DMS79 (cell line): ENCODE data around the gene SEPTIN10.

Source experiments
- DNase-seq: peaks from one replicate; lab custom pipeline; 2025; lab: John Stamatoyannopoulos, UW

Gene SEPTIN10

DNA sequence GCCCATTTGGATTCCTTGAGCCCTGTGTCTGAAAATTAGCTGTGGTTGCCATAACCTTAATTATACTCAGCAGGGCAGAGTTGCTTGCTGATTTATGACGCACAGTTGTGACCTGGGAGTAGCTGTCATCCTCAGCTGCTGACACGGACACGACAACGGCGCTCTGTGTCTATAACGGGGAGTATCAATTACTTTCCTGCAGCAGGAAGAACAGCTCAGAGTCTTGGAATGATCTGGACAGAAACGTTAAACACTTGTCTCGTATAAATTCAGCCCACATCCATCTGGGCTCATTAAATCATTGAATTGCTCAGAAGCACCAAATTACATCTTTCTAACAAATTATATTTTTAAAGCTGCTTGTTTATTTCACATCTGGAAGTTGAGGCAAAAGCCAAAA is 116.3 kb downstream of the SEPTIN10 start:
- DNase-seq, result no peak

DNA sequence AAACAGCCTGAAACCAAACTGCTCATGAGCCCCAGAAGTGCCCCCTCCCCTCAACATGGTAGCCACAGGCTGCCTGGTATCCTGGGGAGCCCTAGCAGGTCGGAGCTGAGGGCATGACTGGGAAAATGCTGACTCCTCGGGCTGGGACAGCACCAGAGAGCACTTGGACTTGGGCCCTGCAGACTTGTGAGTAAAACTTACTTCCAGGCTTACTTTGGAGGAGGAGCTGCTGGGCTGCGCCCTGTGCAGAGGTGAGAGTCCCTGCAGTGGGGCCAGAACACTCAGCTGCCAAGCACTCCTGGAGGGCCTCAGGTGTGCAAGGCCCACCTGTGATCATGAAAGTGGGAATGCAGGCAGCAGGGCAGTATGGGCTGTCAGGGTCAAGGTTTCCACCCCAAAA is 119.4 kb downstream of the SEPTIN10 start:
- DNase-seq, result no peak

- no peak for DNase-seq
Measured at GRCh38 chr2:109493176-109493935, 120.4 kb downstream of the SEPTIN10 start.
